Measurements from ENCODE around the gene DENND4C.

The DENND4C gene

DNA sequence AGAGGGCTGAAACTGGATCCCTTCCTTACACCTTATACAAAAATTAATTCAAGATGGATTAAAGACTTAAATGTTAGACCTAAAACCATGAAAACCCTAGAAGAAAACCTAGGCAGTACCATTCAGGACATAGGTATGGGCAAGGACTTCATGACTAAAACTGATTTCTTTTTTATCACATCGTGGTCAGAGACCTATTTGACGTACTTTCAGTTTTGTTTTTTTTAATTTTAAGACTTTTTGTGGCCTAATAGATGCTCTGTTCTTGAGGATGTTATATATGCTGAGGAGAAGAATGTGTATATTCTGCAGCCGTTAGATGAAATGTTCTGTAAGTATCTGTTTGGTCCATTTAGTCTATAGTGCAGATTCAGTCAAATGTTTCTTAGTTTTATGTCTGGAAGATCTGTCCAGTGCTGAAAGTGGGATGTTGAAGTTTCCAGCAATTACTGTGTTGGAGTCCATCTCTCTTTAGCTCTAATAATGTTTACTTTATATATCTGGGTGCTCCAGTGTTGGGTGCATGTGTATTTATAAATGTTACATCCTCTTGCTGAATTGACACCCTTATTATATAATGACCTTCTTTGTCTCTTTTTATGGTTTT, 36.4 kb downstream of the DENND4C start:
- TF ChIP-seq, protein P1, sequence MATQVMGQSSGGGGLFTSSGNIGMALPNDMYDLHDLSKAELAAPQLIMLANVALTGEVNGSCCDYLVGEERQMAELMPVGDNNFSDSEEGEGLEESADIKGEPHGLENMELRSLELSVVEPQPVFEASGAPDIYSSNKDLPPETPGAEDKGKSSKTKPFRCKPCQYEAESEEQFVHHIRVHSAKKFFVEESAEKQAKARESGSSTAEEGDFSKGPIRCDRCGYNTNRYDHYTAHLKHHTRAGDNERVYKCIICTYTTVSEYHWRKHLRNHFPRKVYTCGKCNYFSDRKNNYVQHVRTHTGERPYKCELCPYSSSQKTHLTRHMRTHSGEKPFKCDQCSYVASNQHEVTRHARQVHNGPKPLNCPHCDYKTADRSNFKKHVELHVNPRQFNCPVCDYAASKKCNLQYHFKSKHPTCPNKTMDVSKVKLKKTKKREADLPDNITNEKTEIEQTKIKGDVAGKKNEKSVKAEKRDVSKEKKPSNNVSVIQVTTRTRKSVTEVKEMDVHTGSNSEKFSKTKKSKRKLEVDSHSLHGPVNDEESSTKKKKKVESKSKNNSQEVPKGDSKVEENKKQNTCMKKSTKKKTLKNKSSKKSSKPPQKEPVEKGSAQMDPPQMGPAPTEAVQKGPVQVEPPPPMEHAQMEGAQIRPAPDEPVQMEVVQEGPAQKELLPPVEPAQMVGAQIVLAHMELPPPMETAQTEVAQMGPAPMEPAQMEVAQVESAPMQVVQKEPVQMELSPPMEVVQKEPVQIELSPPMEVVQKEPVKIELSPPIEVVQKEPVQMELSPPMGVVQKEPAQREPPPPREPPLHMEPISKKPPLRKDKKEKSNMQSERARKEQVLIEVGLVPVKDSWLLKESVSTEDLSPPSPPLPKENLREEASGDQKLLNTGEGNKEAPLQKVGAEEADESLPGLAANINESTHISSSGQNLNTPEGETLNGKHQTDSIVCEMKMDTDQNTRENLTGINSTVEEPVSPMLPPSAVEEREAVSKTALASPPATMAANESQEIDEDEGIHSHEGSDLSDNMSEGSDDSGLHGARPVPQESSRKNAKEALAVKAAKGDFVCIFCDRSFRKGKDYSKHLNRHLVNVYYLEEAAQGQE (IDR thresholded peaks at IDR 0.05; ENCODE audit: insufficient read depth in 1 of 2, low read depth in 2 of 2, low read length in 2 of 2): peak; percentile 68 to 84

DNA sequence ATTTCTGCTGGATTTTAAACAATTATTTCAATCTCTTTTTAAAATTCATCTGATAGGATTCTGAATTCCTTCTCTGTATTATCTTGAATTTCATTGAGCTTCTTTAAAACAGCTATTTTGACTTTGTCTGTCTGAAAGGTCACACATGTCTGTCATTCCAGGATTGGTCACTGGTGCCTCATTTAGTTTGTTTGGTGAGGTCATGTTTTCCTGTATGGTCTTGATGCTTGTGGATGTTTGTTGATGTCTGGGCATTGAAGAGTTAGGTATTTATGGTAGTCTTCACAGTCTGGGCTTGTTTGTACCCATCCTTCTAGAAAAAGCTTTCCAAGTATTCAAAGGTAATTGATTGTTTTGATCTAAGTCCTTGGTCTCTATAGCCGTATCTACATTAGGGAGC, 39.1 kb downstream of the DENND4C start:
- TF ChIP-seq, protein P1 (IDR thresholded peaks at IDR 0.05; ENCODE audit: insufficient read depth in 1 of 2, low read depth in 2 of 2, low read length in 2 of 2): no peak
- TF ChIP-seq POLR2AphosphoS5 (IDR thresholded peaks at IDR 0.05; ENCODE audit: low read depth, low read length) (no peak), SIN3A (IDR thresholded peaks at IDR 0.05; ENCODE audit: borderline replicate concordance, insufficient read depth, low read length) (no peak), TAF1 (IDR thresholded peaks at IDR 0.05; ENCODE audit: borderline replicate concordance, insufficient read depth, low read length) (no peak), FOXP2 (optimal IDR thresholded peaks at IDR 0.05; ENCODE audit: borderline replicate concordance, extremely low read depth, extremely low read length, insufficient read depth) (no peak)

DNA sequence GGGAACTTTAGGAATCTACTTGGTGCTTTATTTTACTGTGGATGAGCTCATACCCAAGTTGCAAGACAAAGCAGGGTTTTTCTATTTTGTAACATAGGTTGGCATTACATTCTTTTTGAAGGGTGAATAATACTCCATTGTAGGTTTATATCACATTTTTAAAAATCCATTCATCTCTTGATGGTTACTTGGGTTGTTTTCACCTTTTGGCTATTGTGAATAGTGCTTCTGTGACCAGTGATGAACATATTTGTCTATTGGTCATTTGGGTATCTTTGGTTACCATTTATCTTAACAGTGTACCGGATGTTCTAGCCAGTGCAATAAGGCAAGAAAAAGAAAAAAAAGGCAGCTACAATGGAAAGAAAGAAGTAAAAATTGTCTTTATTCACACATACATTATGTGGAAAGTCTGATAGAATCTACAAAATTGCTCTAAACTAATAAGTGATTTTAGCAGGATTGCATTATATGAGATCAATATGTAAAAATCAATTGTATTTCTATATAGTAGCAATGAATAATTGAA, 40.0 kb downstream of the DENND4C start:
- TF ChIP-seq SIN3A (IDR thresholded peaks at IDR 0.05; ENCODE audit: borderline replicate concordance, insufficient read depth, low read length) (no peak), POLR2AphosphoS5 (IDR thresholded peaks at IDR 0.05; ENCODE audit: low read depth, low read length) (no peak), TAF1 (IDR thresholded peaks at IDR 0.05; ENCODE audit: borderline replicate concordance, insufficient read depth, low read length) (no peak), FOXP2 (optimal IDR thresholded peaks at IDR 0.05; ENCODE audit: borderline replicate concordance, extremely low read depth, extremely low read length, insufficient read depth) (no peak)
- TF ChIP-seq, protein P1 (IDR thresholded peaks at IDR 0.05; ENCODE audit: insufficient read depth in 1 of 2, low read depth in 2 of 2, low read length in 2 of 2): no peak

DNA sequence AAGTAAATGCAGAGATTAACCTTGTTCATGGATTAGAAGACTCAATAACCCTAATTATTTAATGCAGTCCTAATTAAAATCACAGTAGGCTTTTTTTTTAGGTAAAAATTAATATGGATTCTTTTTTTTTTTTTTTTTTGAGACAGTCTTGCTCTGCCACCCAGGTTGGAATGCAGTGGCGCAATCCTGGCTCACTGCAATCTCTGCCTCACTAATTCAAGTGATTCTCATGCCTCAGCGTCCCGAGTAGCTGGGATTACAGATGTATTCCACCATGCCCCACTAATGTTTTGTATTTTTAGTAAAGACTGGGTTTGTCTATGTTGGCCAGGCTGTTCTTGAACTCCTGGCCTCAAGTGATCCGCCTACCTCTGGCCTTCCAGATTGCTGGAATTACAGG, 40.6 kb downstream of the DENND4C start:
- TF ChIP-seq TAF1 (IDR thresholded peaks at IDR 0.05; ENCODE audit: borderline replicate concordance, insufficient read depth, low read length) (no peak), SIN3A (IDR thresholded peaks at IDR 0.05; ENCODE audit: borderline replicate concordance, insufficient read depth, low read length) (no peak), FOXP2 (optimal IDR thresholded peaks at IDR 0.05; ENCODE audit: borderline replicate concordance, extremely low read depth, extremely low read length, insufficient read depth) (no peak), POLR2AphosphoS5 (IDR thresholded peaks at IDR 0.05; ENCODE audit: low read depth, low read length) (no peak)
- TF ChIP-seq, protein P1 (IDR thresholded peaks at IDR 0.05; ENCODE audit: insufficient read depth in 1 of 2, low read depth in 2 of 2, low read length in 2 of 2): no peak

DNA sequence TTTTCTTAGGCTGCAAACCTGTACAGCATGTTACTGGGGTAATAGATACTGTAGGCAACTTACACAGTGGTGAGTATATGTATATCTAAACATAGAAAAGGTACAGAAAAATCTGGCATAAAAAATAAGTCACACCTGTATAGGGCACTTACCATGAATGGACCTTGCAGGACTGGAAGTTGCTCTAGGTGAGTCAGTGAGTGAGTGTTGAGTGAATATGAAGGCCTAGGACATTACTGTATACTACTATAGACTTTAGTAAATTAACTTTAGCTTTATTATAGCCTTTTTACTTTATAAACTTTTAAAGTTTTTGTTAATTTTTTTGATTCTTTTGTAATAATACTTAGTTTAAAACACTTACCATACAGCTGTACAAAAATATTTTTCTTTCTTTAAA, 51.3 kb downstream of the DENND4C start:
- TF ChIP-seq POLR2AphosphoS5 (IDR thresholded peaks at IDR 0.05; ENCODE audit: low read depth, low read length) (no peak), SIN3A (IDR thresholded peaks at IDR 0.05; ENCODE audit: borderline replicate concordance, insufficient read depth, low read length) (no peak)
- TF ChIP-seq, protein P1 (IDR thresholded peaks at IDR 0.05; ENCODE audit: insufficient read depth in 1 of 2, low read depth in 2 of 2, low read length in 2 of 2): no peak

All from PFSK-1 (cell line).